Stimulated activated CD4-positive, alpha-beta T cell treated with anti-CD3 and anti-CD28 coated beads, Interleukin-4, amount 100 ng/mL, for 24 hours (primary cell): ENCODE measurements around the gene RAPGEF3.

Experiments used
- DNase-seq: peaks from one replicate; pipeline ENCODE4 v3.0.0-alpha.2; 2020

Gene RAPGEF3

GRCh38 chr12:47717443-47718193, 41.1 kb downstream of the RAPGEF3 start:
- peak; percentile 51 for DNase-seq

DNA sequence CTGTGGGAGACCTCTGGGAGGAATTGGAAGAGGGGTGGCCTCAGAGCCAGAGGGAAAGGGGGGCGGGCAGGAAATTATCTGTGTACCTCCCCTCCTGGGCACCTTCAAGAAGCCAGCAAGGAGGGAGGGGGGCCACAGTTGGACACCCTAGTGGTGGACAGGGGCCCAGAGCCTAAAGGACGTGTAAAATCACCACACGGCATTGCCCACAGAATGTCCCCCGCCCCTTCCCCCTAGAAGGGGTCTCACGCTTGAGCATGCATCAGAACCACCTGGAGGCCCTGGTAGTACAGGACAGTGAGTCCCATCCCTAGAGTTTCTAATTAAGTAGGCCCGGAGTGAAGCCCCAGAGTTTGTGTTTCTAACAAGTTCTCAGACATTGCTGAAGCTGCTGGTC, 41.6 kb downstream of the RAPGEF3 start:
- DNase-seq: no peak

DNA sequence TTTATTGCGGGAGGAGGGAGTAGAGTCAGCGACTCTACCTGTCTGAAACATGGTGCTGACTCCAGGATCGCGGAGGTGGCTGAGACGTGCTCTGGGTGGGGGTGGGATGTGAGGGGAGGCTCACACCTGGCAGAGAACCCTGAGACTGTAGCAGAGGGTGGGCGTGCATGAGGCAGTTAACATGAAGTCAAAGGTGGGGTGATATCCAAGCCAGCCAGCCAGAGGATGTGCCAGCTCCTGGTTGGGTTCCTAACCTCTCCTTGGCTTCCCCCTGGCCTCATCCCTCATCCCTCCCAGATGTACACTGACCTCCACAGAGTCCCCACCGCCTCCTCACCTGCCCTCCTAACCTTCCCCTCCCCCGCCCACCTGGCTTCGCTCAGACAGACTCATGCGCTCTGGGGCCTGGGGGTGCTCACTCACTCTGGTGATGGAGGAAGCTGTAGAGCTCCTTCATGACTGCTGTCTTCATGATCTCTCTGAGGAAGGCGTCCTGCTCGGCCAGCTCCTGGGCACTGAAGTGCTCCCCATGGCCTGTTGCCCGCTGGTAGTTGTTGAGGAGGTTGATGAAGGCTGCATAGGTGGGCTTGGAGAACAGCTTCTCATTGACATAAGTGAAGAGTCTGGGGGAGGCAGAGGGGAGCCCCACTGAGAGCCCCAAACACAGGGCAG, 42.7 kb downstream of the RAPGEF3 start:
- peak; percentile 2 for DNase-seq

GRCh38 chr12:47715393-47715876, 43.2 kb downstream of the RAPGEF3 start:
- DNase-seq: peak; percentile 86

GRCh38 chr12:47714826-47715386, 43.8 kb downstream of the RAPGEF3 start:
- no peak for DNase-seq

DNA sequence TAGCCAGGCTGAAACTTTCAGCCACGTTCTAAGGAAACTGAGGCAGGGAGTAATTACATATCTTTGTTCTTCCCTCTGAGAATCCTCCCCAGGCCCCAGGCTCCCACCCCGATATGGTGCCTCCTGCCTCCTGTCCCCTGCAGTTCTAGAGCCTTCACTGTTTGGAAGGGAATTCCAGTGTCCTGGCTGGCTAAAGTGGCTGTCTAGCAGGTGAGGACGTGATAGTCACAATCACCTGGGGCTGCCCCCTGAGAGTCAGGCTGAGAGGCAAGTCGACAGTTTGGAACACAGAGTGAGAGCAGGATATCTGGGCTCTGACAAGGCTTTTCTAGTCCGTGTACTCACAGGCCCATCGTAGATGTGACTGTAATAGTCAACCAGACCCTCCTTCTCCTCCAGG, 46.5 kb downstream of the RAPGEF3 start:
- no peak for DNase-seq

- no peak for DNase-seq
Observed at GRCh38 chr12:47711448-47711847, 47.2 kb downstream of the RAPGEF3 start.

GRCh38 chr12:47710278-47710677, 48.4 kb downstream of the RAPGEF3 start:
- DNase-seq: no peak

- DNase-seq: no peak
Observed at GRCh38 chr12:47709671-47710070, 49.0 kb downstream of the RAPGEF3 start.

- no peak for DNase-seq
Observed at GRCh38 chr12:47709237-47709636, 49.4 kb downstream of the RAPGEF3 start.

GRCh38 chr12:47707905-47708543, 50.7 kb downstream of the RAPGEF3 start:
- no peak for DNase-seq

- no peak for DNase-seq
Observed at GRCh38 chr12:47707355-47707754, 51.3 kb downstream of the RAPGEF3 start.

GRCh38 chr12:47705566-47706425, 52.9 kb downstream of the RAPGEF3 start, which contains the start of gene RPAP3:
RPAP3 (minus strand) TSS chr12:47706030; CDS start chr12:47702840, 3,190 bp downstream.
- peak; percentile 99 for DNase-seq

- DNase-seq: no peak
Observed at GRCh38 chr12:47705229-47705565, 53.5 kb downstream of the RAPGEF3 start.

- no peak for DNase-seq
Observed at GRCh38 chr12:47704719-47705118, 54.0 kb downstream of the RAPGEF3 start.

GRCh38 chr12:47700263-47700662, 58.4 kb downstream of the RAPGEF3 start:
- DNase-seq: no peak

- DNase-seq: no peak
Observed at GRCh38 chr12:47698631-47699030, 60.0 kb downstream of the RAPGEF3 start.

- no peak for DNase-seq
Observed at GRCh38 chr12:47698055-47698454, 60.6 kb downstream of the RAPGEF3 start.

DNA sequence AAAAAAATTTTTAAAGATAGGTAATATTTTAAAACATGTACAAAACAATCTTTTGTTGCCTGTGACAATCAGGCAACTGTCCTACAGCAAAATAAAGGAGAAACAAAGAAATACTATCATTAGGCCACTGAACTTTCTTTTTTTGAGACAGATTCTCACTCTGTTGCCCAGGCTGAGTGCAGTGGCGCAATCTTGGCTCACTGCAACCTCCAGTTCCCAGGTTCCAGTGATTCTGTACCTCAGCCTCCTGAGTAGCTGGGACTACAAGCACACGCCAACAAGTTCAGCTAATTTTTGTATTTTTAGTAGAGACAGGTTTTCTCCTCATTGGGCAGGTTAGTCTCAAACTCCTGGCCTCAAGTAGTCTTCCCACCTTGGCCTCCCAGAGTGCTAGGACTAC, 69.5 kb downstream of the RAPGEF3 start:
- DNase-seq: no peak

GRCh38 chr12:47687636-47688035, 71.0 kb downstream of the RAPGEF3 start:
- DNase-seq: no peak

DNA sequence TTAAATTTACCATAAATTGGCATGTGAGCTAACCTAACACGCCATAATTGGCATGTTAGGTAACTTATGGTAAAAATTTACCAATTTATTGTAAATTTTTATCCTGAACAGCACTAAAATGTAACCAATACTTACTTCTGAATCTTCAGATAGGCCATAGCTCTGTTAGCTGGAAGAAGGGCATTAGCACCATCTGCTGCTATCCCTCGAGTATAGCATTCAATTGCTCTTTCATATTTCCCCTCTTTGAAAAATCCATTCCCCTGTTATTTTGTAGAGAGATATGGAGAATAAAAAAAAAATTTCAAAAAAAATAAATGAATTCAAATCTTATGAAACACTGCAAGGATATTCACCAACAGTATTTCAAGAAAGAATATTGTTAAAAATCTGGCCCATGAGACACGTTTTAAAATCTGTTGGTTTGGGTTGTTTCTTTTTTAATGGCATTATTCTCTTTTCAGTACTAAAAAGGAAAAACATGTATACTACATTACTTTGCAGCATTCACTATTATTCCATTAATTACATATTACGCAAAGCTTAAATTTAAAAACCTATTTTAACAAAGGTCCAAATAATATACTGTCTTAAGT, 71.9 kb downstream of the RAPGEF3 start:
- peak; percentile 43 for DNase-seq
